ENCODE measurements around the gene PILRA. TPM values are rescaled to one million over a fixed set of nuclear protein-coding genes. Genes with fewer than 3 reads are reported as not detected.

Gene PILRA
- total RNA-seq, 1 donor, result 0.36 TPM

- no peak overlapping the region for H3K27ac ChIP-seq (ENCODE audit: low read depth, low read length)
- no peaks in the 10 kb centered on the region for H3K36me3 ChIP-seq (ENCODE audit: insufficient read depth, low read length)
- H3K79me2 ChIP-seq (ENCODE audit: insufficient read depth, low read length), result no peaks in the 10 kb centered on the region
- no peaks in the 10 kb centered on the region for H3K27me3 ChIP-seq (ENCODE audit: insufficient read depth, low read length)
- no peak overlapping the region for H3K4me3 ChIP-seq (ENCODE audit: insufficient read depth, low read length)
- no peaks in the 10 kb centered on the region for H4K20me1 ChIP-seq (ENCODE audit: insufficient read depth, low read length)
- H3K9me3 ChIP-seq (ENCODE audit: low read depth, low read length), result no peaks in the 10 kb centered on the region
- H3K4me1 ChIP-seq (ENCODE audit: insufficient read depth, low read length), result peaks cover 5% of the 10 kb centered on the region
- H3K4me2 ChIP-seq (ENCODE audit: insufficient read depth, low read length), result no peak overlapping the region
- no peak for TF ChIP-seq CTCF (IDR thresholded peaks at IDR 0.05; ENCODE audit: extremely low read depth, low read depth, low read length)
- DNase-seq (ENCODE audit: insufficient read length, low spot score, missing footprints), result no peak
- H2AFZ ChIP-seq (ENCODE audit: low read length), result peak overlapping the region; percentile 7
Observed at GRCh38 chr7:100418930-100419659, 45.8 kb downstream of the PILRA start.

GRCh38 chr7:100419660-100420226 is 46.5 kb downstream of the PILRA start:
- no peak overlapping the region for H3K4me3 ChIP-seq (ENCODE audit: insufficient read depth, low read length)
- H2AFZ ChIP-seq (ENCODE audit: low read length), result no peak overlapping the region
- TF ChIP-seq CTCF (IDR thresholded peaks at IDR 0.05; ENCODE audit: extremely low read depth, low read depth, low read length), result no peak
- no peak overlapping the region for H3K4me2 ChIP-seq (ENCODE audit: insufficient read depth, low read length)
- no peaks in the 10 kb centered on the region for H3K79me2 ChIP-seq (ENCODE audit: insufficient read depth, low read length)
- H3K27me3 ChIP-seq (ENCODE audit: insufficient read depth, low read length), result no peaks in the 10 kb centered on the region
- no peaks in the 10 kb centered on the region for H3K9me3 ChIP-seq (ENCODE audit: low read depth, low read length)
- H3K4me1 ChIP-seq (ENCODE audit: insufficient read depth, low read length), result peaks cover 5% of the 10 kb centered on the region
- no peaks in the 10 kb centered on the region for H4K20me1 ChIP-seq (ENCODE audit: insufficient read depth, low read length)
- H3K36me3 ChIP-seq (ENCODE audit: insufficient read depth, low read length), result no peaks in the 10 kb centered on the region
- no peak for DNase-seq (ENCODE audit: insufficient read length, low spot score, missing footprints)
- no peak overlapping the region for H3K27ac ChIP-seq (ENCODE audit: low read depth, low read length)

GRCh38 chr7:100423315-100423714 is 50.0 kb downstream of the PILRA start:
- Histone ChIP-seq H4K20me1 (ENCODE audit: insufficient read depth, low read length) (no peaks in the 10 kb centered on the region), H3K36me3 (ENCODE audit: insufficient read depth, low read length) (no peaks in the 10 kb centered on the region), H3K27ac (ENCODE audit: low read depth, low read length) (no peak overlapping the region), H3K9me3 (ENCODE audit: low read depth, low read length) (no peaks in the 10 kb centered on the region), H3K4me3 (ENCODE audit: insufficient read depth, low read length) (no peak overlapping the region), H2AFZ (ENCODE audit: low read length) (no peak overlapping the region), H3K4me1 (ENCODE audit: insufficient read depth, low read length) (peaks cover 10% of the 10 kb centered on the region), H3K79me2 (ENCODE audit: insufficient read depth, low read length) (no peaks in the 10 kb centered on the region), H3K27me3 (ENCODE audit: insufficient read depth, low read length) (no peaks in the 10 kb centered on the region), H3K4me2 (ENCODE audit: insufficient read depth, low read length) (no peak overlapping the region)
- TF ChIP-seq CTCF (IDR thresholded peaks at IDR 0.05; ENCODE audit: extremely low read depth, low read depth, low read length), result no peak
- DNase-seq (ENCODE audit: insufficient read length, low spot score, missing footprints), result no peak

GRCh38 chr7:100425347-100425746 is 52.1 kb downstream of the PILRA start:
- Histone ChIP-seq H2AFZ (ENCODE audit: low read length) (no peak overlapping the region), H3K4me1 (ENCODE audit: insufficient read depth, low read length) (peaks cover 5% of the 10 kb centered on the region), H3K4me2 (ENCODE audit: insufficient read depth, low read length) (no peak overlapping the region), H3K79me2 (ENCODE audit: insufficient read depth, low read length) (peaks cover 6% of the 10 kb centered on the region), H4K20me1 (ENCODE audit: insufficient read depth, low read length) (no peaks in the 10 kb centered on the region), H3K27me3 (ENCODE audit: insufficient read depth, low read length) (no peaks in the 10 kb centered on the region), H3K4me3 (ENCODE audit: insufficient read depth, low read length) (no peak overlapping the region), H3K36me3 (ENCODE audit: insufficient read depth, low read length) (no peaks in the 10 kb centered on the region), H3K27ac (ENCODE audit: low read depth, low read length) (no peak overlapping the region), H3K9me3 (ENCODE audit: low read depth, low read length) (no peaks in the 10 kb centered on the region)
- TF ChIP-seq CTCF (IDR thresholded peaks at IDR 0.05; ENCODE audit: extremely low read depth, low read depth, low read length), result no peak
- no peak for DNase-seq (ENCODE audit: insufficient read length, low spot score, missing footprints)
